Vagina (tissue), 2 donors: Measurements from ENCODE around the gene DHX34. TPM values are rescaled to one million over a fixed set of nuclear protein-coding genes. Genes with fewer than 3 reads are reported as not detected.
"Not testable (repeated sequence)": the region's sequence is repeated elsewhere in the genome, so short reads cannot be mapped to it uniquely, and the experiment has no call there.

Experiments
- DNase-seq, 2 donors: peaks; one replicate each; pipeline ENCODE4 v3.0.0-alpha.2; 2017; ENCODE audit errors: extremely low spot score in 2 of 2
- H3K27ac ChIP-seq: fragments of 200-600 bp; sonication (generic); one replicate; pipeline ENCODE4 v1.5.1; 2019
- H3K27me3 ChIP-seq: fragments of 200-600 bp; sonication (generic); one replicate; pipeline ENCODE4 v1.5.1; 2019
- H3K36me3 ChIP-seq, 2 donors: fragments of 200-600 bp; sonication (generic); one replicate each; pipeline ENCODE4 v1.5.1; 2017 to 2019
- H3K4me1 ChIP-seq: fragments of 200-600 bp; sonication (generic); one replicate; pipeline ENCODE4 v1.5.1; 2019
- H3K4me3 ChIP-seq, 2 donors: fragments of 200-600 bp; sonication (generic); 1 replicate in 1 of 2; 2 replicates in 1 of 2; pipeline ENCODE4 v1.5.1; 2016 to 2019
- H3K9me3 ChIP-seq: fragments of 200-600 bp; sonication (generic); one replicate; pipeline ENCODE4 v1.5.1; 2019
- POLR2A ChIP-seq, 2 donors: fragments of 450-650 bp; IDR thresholded peaks; one replicate each; pipeline ENCODE4 v1.6.1; 2017; ENCODE audit warnings: antibody characterized with exemption in 2 of 2, mild to moderate bottlenecking in 2 of 2, moderate library complexity in 2 of 2
- POLR2AphosphoS5 ChIP-seq, 2 donors: sonication (generic); formaldehyde crosslinking; IDR thresholded peaks; one replicate each; pipeline ENCODE4 v1.9.0; 2017; ENCODE audit warnings: antibody characterized with exemption in 2 of 2, mild to moderate bottlenecking in 2 of 2, low read depth in 1 of 2; ENCODE audit not compliant: insufficient read depth in 1 of 2
- intact Hi-C: fragments of 100-400 bp; cut with DNase I; formaldehyde crosslinking; loops from one replicate; pipeline ENCODE4 v1.15.1; 2023
- total RNA-seq: library from RNA; depleted of rRNA; stranded (reverse); fragments of >200 nt; gene quantifications from one replicate; pipeline ENCODE4 v1.2.3, GENCODE V29; 2016
- TF ChIP-seq, protein P1 (sequence below), 3 experiments: fragments of 450-650 bp in 2 of 3; fragments of 200-600 bp in 1 of 3; sonication (generic) in 1 of 3; IDR thresholded peaks; one replicate each; pipeline ENCODE4 v1.5.1; 2017 to 2019; ENCODE audit warnings: antibody characterized with exemption in 3 of 3, mild to moderate bottlenecking in 2 of 3, moderate library complexity in 2 of 3

The DHX34 gene
- total RNA-seq, 1 donor from 2014 or later, result 15.2 TPM

DNA sequence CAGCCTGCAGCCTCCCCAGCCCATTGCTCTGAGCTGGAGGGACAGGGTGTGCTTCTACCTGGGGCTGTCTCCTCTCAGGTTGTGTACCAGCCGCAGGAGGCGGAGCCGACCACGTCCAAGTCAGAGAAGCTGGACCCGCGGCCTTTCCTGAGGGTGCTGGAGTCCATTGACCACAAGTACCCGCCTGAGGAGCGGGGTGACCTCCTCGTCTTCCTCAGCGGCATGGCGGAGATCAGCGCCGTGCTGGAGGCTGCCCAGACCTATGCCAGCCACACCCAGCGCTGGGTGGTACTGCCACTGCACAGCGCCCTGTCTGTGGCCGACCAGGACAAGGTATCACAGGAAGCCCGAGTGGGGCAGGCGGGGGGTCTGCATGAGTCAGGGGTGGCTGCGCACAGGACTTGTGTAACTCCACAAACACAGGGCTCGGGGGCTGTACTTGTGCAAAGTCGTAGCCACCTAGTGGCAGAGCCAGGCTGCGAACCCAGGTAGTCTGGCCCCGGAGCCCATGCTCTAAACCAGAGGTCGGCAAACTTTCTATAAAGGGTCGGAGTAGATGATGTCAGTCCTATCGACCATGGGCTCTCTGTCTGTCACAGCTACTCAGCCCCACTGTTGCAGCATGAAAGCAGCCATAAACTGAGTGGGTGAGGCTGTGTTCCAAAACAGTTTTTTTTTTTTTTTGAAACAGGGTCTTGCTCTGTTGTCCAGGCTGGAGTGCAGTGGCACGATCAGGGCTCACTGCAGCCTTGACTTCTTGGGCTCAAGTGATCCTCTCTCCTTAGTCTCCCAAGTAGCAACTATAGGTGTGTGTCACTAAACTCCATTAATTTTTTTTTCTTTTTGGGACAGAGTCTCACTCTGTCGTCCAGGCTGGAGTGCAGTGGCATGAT, 8.9 kb downstream of the DHX34 start:
- Histone ChIP-seq H3K36me3 (peaks cover 0 to 93% of the 10 kb centered on the region in 2 donors), H3K27me3 (no peaks in the 10 kb centered on the region), H3K4me3 (no peak overlapping the region), H3K27ac (no peak overlapping the region), H3K4me1 (no peaks in the 10 kb centered on the region), H3K9me3 (no peaks in the 10 kb centered on the region)
- TF ChIP-seq, protein P1, sequence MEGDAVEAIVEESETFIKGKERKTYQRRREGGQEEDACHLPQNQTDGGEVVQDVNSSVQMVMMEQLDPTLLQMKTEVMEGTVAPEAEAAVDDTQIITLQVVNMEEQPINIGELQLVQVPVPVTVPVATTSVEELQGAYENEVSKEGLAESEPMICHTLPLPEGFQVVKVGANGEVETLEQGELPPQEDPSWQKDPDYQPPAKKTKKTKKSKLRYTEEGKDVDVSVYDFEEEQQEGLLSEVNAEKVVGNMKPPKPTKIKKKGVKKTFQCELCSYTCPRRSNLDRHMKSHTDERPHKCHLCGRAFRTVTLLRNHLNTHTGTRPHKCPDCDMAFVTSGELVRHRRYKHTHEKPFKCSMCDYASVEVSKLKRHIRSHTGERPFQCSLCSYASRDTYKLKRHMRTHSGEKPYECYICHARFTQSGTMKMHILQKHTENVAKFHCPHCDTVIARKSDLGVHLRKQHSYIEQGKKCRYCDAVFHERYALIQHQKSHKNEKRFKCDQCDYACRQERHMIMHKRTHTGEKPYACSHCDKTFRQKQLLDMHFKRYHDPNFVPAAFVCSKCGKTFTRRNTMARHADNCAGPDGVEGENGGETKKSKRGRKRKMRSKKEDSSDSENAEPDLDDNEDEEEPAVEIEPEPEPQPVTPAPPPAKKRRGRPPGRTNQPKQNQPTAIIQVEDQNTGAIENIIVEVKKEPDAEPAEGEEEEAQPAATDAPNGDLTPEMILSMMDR (IDR thresholded peaks at IDR 0.05), result no peak
- TF ChIP-seq POLR2A (IDR thresholded peaks at IDR 0.05) (no peak), POLR2AphosphoS5 (IDR thresholded peaks at IDR 0.05; ENCODE audit: insufficient read depth in 1 of 2, low read depth in 1 of 2) (no peak)
- intact Hi-C loops, result no loop called here
- DNase-seq, result no peak

DNA sequence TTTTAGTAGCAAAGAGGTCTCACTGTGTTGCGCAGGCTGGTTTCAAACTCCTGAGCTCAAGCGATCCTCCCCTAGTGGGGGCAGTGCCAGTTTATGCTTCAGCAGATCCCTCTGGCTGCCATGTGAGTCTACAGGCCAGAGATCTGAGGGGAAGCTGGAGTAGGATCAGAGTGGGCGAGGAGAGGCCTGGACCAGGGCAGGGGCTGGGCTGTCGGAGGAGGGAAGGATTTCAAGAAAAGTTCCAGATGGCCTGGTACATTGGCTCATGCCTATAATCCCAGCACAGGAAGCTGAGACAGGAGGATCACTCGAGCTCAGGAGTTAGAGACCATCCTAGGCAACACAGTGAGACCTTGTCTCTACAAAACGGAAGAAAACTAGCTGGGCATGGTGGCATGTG, 9.8 kb downstream of the DHX34 start:
- TF ChIP-seq POLR2A (IDR thresholded peaks at IDR 0.05) (no peak), POLR2AphosphoS5 (IDR thresholded peaks at IDR 0.05; ENCODE audit: insufficient read depth in 1 of 2, low read depth in 1 of 2) (no peak)
- TF ChIP-seq, protein P1 (IDR thresholded peaks at IDR 0.05), result no peak
- peaks cover 0 to 95% of the 10 kb centered on the region in 2 donors for H3K36me3 ChIP-seq
- H3K27me3 ChIP-seq, result no peaks in the 10 kb centered on the region
- intact Hi-C loops, result no loop called here
- no peak overlapping the region for H3K4me3 ChIP-seq
- H3K9me3 ChIP-seq, result no peaks in the 10 kb centered on the region
- H3K27ac ChIP-seq, result no peak overlapping the region
- DNase-seq, result no peak
- H3K4me1 ChIP-seq, result no peaks in the 10 kb centered on the region

DNA sequence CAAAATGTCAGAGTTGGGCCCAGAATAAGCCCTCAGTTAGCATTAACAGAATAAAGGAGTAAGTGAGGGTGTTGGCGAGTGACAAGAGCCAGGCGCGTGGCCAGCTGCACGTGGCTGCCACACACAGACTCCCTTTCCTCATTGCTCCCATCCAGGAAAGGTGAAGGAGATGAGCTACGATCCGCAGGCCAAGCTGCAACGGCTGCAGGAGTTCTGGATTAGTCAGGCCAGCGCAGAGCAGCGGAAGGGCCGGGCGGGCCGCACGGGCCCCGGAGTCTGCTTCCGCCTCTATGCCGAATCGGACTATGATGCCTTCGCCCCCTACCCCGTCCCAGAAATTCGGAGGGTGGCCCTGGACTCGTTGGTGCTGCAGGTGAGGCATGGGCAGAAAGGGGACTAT, 13.2 kb downstream of the DHX34 start:
- intact Hi-C loops, result no loop called here
- H3K27ac ChIP-seq, result no peak overlapping the region
- no peaks in the 10 kb centered on the region for H3K27me3 ChIP-seq
- no peaks in the 10 kb centered on the region for H3K4me1 ChIP-seq
- TF ChIP-seq POLR2AphosphoS5 (IDR thresholded peaks at IDR 0.05; ENCODE audit: insufficient read depth in 1 of 2, low read depth in 1 of 2) (no peak), POLR2A (IDR thresholded peaks at IDR 0.05) (no peak)
- TF ChIP-seq, protein P1 (IDR thresholded peaks at IDR 0.05), result no peak
- no peak overlapping the region for H3K4me3 ChIP-seq
- no peak for DNase-seq
- H3K36me3 ChIP-seq, result peaks cover 0 to 84% of the 10 kb centered on the region in 2 donors
- no peaks in the 10 kb centered on the region for H3K9me3 ChIP-seq

DNA sequence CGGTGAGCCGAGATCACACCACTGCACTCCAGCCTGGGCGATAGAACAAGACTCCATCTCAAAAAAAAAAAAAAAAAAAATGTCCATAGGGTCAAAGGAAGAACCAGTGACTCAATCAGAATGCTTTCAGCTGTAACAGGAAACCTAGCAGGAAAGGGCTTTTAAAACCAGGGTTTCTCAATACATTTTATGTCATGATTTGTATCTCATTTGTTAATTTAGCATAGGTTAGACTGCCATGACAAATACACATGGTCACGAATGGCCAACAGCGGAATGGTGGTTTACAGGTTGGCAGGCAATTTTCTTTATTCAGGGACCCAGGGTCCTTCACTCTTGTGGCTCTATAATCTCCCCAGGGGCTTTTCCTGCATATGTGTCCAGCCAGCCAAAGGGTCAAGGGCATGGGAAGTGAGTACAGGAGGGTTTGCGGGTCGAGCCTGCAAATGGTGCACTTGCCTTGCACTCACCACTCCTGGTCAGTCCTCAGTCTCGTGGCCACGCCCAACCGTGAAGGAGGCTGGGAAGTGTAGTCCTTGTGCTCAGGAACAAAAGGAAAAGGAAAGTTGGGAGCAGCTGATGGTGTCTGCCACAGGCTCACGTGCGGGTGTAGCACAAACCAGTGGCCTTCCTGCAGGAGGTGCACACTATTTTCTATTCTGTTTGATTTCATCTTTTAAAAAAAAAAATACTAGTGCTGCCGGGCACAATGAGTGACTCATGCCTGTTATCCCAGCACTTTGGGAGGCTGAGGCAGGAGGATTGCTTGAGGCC, 14.8 kb downstream of the DHX34 start:
- intact Hi-C loops, result no loop called here
- Histone ChIP-seq H3K27me3 (no peaks in the 10 kb centered on the region), H3K4me3 (no peak overlapping the region), H3K36me3 (peaks cover 0 to 75% of the 10 kb centered on the region in 2 donors), H3K9me3 (no peaks in the 10 kb centered on the region), H3K27ac (no peak overlapping the region), H3K4me1 (no peaks in the 10 kb centered on the region)
- TF ChIP-seq, protein P1 (IDR thresholded peaks at IDR 0.05), result no peak
- no peak for DNase-seq

DNA sequence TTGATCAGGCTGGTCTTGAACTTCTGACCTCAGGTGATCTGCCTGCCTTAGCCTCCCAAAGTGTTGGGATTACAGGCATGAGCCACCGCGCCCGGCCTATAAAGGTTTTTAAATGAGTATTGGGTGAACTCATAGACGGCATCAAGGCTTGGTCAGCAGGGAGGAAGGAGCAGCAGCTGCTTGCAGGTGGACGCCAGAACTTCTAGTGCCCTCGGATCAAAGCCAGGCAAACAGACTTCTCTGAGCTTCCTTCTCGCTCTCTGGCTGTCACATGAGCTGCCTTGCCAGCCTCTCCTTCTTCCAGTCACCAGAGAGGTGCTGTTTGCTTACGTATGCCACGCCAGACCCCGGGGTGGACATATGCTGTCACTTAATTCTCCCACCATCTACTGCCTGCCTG, 16.3 kb downstream of the DHX34 start:
- H3K9me3 ChIP-seq, H3K4me1 ChIP-seq, DNase-seq, H3K27me3 ChIP-seq, H3K27ac ChIP-seq, intact Hi-C loops, H3K4me3 ChIP-seq: not testable (repeated sequence)
- peaks cover 0 to 72% of the 10 kb centered on the region in 2 donors for H3K36me3 ChIP-seq
